OCI-LY1 (cell line): ENCODE data around the gene SORT1.
"Not testable (repeated sequence)": the region's sequence is repeated elsewhere in the genome, so short reads cannot be mapped to it uniquely, and the experiment has no call there.

Experiments used
- H2AFZ ChIP-seq: fragments of 200-600 bp; sonication (generic), shearing (Covaris generic); 2 replicates; pipeline ENCODE4 v1.6.0; 2014; ENCODE audit warnings: antibody characterized with exemption, mild to moderate bottlenecking, low read length
- H3F3A ChIP-seq: fragments of 200-600 bp; sonication (generic), shearing (Covaris generic); 2 replicates; pipeline ENCODE4 v1.6.0; 2014; ENCODE audit warnings: mild to moderate bottlenecking, antibody characterized with exemption, low read length, moderate library complexity; ENCODE audit not compliant: insufficient read depth
- H3K27ac ChIP-seq: fragments of 200-600 bp; sonication (generic); 2 replicates; pipeline ENCODE4 v1.5.1; 2014; ENCODE audit warnings: low read length, mixed run types, mild to moderate bottlenecking, low read depth; ENCODE audit not compliant: poor library complexity, severe bottlenecking
- H3K27me3 ChIP-seq: fragments of 200-600 bp; sonication (generic); 2 replicates; pipeline ENCODE4 v1.6.0; 2014; ENCODE audit warnings: antibody characterized with exemption, mild to moderate bottlenecking, low read length, moderate library complexity; ENCODE audit not compliant: insufficient read depth
- H3K36me3 ChIP-seq: fragments of 200-600 bp; sonication (generic); 2 replicates; pipeline ENCODE4 v1.6.1; 2014; ENCODE audit warnings: mild to moderate bottlenecking, antibody characterized with exemption, low read length, moderate library complexity, mixed read lengths; ENCODE audit not compliant: insufficient read depth
- H3K4me1 ChIP-seq: fragments of 200-600 bp; sonication (generic); 2 replicates; pipeline ENCODE4 v1.5.1; 2014; ENCODE audit warnings: mild to moderate bottlenecking, low read length, moderate library complexity; ENCODE audit not compliant: insufficient read depth, severe bottlenecking
- H3K4me2 ChIP-seq: fragments of 200-600 bp; sonication (generic), shearing (Covaris generic); 2 replicates; pipeline ENCODE4 v1.6.1; 2014; ENCODE audit warnings: low read length
- H3K4me3 ChIP-seq: fragments of 200-600 bp; sonication (generic); 2 replicates; pipeline ENCODE4 v1.5.1; 2014; ENCODE audit warnings: low read length, low read depth, mild to moderate bottlenecking, mixed read lengths; ENCODE audit not compliant: poor library complexity, severe bottlenecking
- H3K79me2 ChIP-seq: fragments of 200-600 bp; shearing (Covaris generic); 2 replicates; pipeline ENCODE4 v1.6.1; 2016; ENCODE audit warnings: mixed run types, low read length, mixed read lengths; ENCODE audit not compliant: insufficient read depth
- H3K9ac ChIP-seq: fragments of 200-600 bp; sonication (generic), shearing (Covaris generic); 2 replicates; pipeline ENCODE4 v1.6.1; 2014; ENCODE audit warnings: mild to moderate bottlenecking, low read length, mixed read lengths
- H3K9me2 ChIP-seq: fragments of 200-600 bp; sonication (generic), shearing (Covaris generic); 2 replicates; pipeline ENCODE4 v1.6.1; 2014; ENCODE audit warnings: low read depth, mild to moderate bottlenecking, low read length, mixed read lengths
- H3K9me3 ChIP-seq: fragments of 200-600 bp; shearing (Covaris generic); 2 replicates; pipeline ENCODE4 v1.6.1; 2014; ENCODE audit warnings: low read length, mixed read lengths
- H4K20me1 ChIP-seq: fragments of 200-600 bp; sonication (generic), shearing (Covaris generic); 2 replicates; pipeline ENCODE4 v1.6.0; 2016; ENCODE audit warnings: mild to moderate bottlenecking, low read length; ENCODE audit not compliant: insufficient read depth
- CTCF ChIP-seq: fragments of 200-600 bp; sonication (generic), shearing (Covaris generic); IDR thresholded peaks from 2 replicates; pipeline ENCODE4 v1.5.1; 2017; ENCODE audit warnings: mild to moderate bottlenecking, antibody characterized with exemption, low read length, moderate library complexity, mixed read lengths
- EZH2 ChIP-seq: fragments of 200-600 bp; sonication (generic), shearing (Covaris generic); IDR thresholded peaks from 2 replicates; pipeline ENCODE4 v1.8.0; 2017; ENCODE audit warnings: borderline replicate concordance, mixed run types, mild to moderate bottlenecking, antibody characterized with exemption, low read length, moderate library complexity, mixed read lengths

The SORT1 gene

GRCh38 chr1:109379422-109379821, 18.3 kb downstream of the SORT1 start:
- H3K79me2 ChIP-seq = no peaks in the 10 kb centered on the region
- H3F3A ChIP-seq = no peaks in the 10 kb centered on the region
- no peak overlapping the region for H3K9ac ChIP-seq
- no peak for TF ChIP-seq EZH2
- TF ChIP-seq CTCF = no peak
- no peaks in the 10 kb centered on the region for H3K9me2 ChIP-seq
- H3K9me3 ChIP-seq = no peaks in the 10 kb centered on the region
- H3K4me1 ChIP-seq = no peaks in the 10 kb centered on the region
- no peak overlapping the region for H3K27ac ChIP-seq
- no peaks in the 10 kb centered on the region for H3K27me3 ChIP-seq
- H4K20me1 ChIP-seq = no peaks in the 10 kb centered on the region
- H2AFZ ChIP-seq = no peak overlapping the region
- H3K4me2 ChIP-seq = no peak overlapping the region
- no peak overlapping the region for H3K4me3 ChIP-seq
- no peaks in the 10 kb centered on the region for H3K36me3 ChIP-seq

- Histone ChIP-seq H3K27me3 (no peaks in the 10 kb centered on the region), H3K4me2 (no peak overlapping the region), H3K4me1 (no peaks in the 10 kb centered on the region)
Observed at GRCh38 chr1:109377698-109378097, 20.0 kb downstream of the SORT1 start.

GRCh38 chr1:109373696-109374095, 24.0 kb downstream of the SORT1 start:
- not testable (repeated sequence) for H3K9me3 ChIP-seq, H4K20me1 ChIP-seq, H3K9ac ChIP-seq, H3K4me1 ChIP-seq, H3K4me3 ChIP-seq, H3K27me3 ChIP-seq, H3K36me3 ChIP-seq, H3K9me2 ChIP-seq, H3K79me2 ChIP-seq, H3K4me2 ChIP-seq, H3K27ac ChIP-seq, H3F3A ChIP-seq, H2AFZ ChIP-seq

More at GRCh38 chr1:109377698-109378097, 20.0 kb downstream of the SORT1 start:
- H4K20me1 ChIP-seq = no peaks in the 10 kb centered on the region
- H3K27ac ChIP-seq = no peak overlapping the region
- H3K79me2 ChIP-seq = no peaks in the 10 kb centered on the region
- no peaks in the 10 kb centered on the region for H3K9me3 ChIP-seq
- H2AFZ ChIP-seq = no peak overlapping the region
- H3K4me3 ChIP-seq = no peak overlapping the region
- H3K36me3 ChIP-seq = no peaks in the 10 kb centered on the region
- no peaks in the 10 kb centered on the region for H3K9me2 ChIP-seq
- TF ChIP-seq CTCF (no peak), EZH2 (no peak)
- H3K9ac ChIP-seq = no peak overlapping the region
- H3F3A ChIP-seq = no peaks in the 10 kb centered on the region

DNA sequence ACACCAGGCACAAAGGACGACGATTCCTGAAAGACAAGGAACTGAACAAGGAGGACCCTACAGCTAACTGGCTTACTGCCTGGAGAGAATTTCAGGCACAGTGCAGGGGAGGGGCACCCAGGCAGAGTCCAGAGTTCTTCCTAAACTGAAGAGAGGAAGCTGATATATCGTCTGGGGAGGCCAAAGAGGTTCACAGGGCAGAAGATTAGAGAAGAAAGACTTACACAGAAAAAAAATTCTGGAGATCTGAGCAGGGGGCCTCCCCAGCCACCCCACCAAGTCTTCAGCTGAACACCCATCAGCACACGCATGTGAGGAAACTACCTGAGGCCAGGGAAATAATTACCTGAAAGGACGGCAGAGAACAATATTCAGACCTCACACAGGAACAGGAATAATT, 24.6 kb downstream of the SORT1 start:
- Histone ChIP-seq H3K4me2 (no peak overlapping the region), H3K36me3 (no peaks in the 10 kb centered on the region), H3F3A (no peaks in the 10 kb centered on the region), H3K79me2 (no peaks in the 10 kb centered on the region), H3K9me2 (no peaks in the 10 kb centered on the region), H3K9ac (no peak overlapping the region), H3K4me3 (no peak overlapping the region), H3K27me3 (no peaks in the 10 kb centered on the region), H2AFZ (no peak overlapping the region), H3K4me1 (no peaks in the 10 kb centered on the region), H4K20me1 (no peaks in the 10 kb centered on the region), H3K27ac (no peak overlapping the region), H3K9me3 (no peaks in the 10 kb centered on the region)
- no peak for TF ChIP-seq CTCF
